ENCODE data around the gene POMT2. TPM values are rescaled to one million over a fixed set of nuclear protein-coding genes. Genes with fewer than 3 reads are reported as not detected.
A peak's percentile ranks its signal among the peaks of the same experiment; 100 is the strongest.

Gene POMT2
- polyA plus RNA-seq, 1 of the 3 experiments (the other 2 are of a cell fraction): 19.9 TPM

- H3K9ac ChIP-seq: no peak overlapping the region
- peak overlapping the region; percentile 49 to 76 for H3K27ac ChIP-seq (ENCODE audit: low read depth in 2 of 2, low read length in 1 of 2)
- H3K9me2 ChIP-seq: no peaks in the 10 kb centered on the region
- no peaks in the 10 kb centered on the region for H3K79me2 ChIP-seq (ENCODE audit: insufficient read depth)
- H3K27me3 ChIP-seq (ENCODE audit: insufficient read depth): no peaks in the 10 kb centered on the region
- POLR2A ChIA-PET: interaction anchor here (1.2 kb wide), 1 partner anchor 15 kb away, joined by 4 read pairs; the partner anchor contains the start of gene GSTZ1
- peaks cover 9 to 27% of the 10 kb centered on the region in 2 experiments for H3K36me3 ChIP-seq (replicated peaks in 1 of 2; ENCODE audit: control insufficient read depth in 1 of 2, insufficient read depth in 2 of 2, low read length in 1 of 2)
- H3K4me1 ChIP-seq (ENCODE audit: control insufficient read depth in 1 of 2, insufficient read depth in 2 of 2, low read depth in 1 of 2, low read length in 1 of 2): peaks cover 11 to 31% of the 10 kb centered on the region in 2 experiments
- peaks cover 24% of the 10 kb centered on the region for H3F3A ChIP-seq (replicated peaks; ENCODE audit: insufficient read depth)
- H3K9me3 ChIP-seq: no peaks in the 10 kb centered on the region
- no peak overlapping the region for H3K4me3 ChIP-seq (ENCODE audit: low read depth in 2 of 2, low read length in 1 of 2)
- CTCF ChIA-PET: interaction anchor here (0.7 to 2.3 kb wide), 3 partner anchors 9 to 431 kb away, joined by 3 to 40 read pairs (median 6); no protein-coding TSS in a partner anchor
- peak overlapping the region; percentile 66; the same call in 1 of the 2 replicates for H3K4me2 ChIP-seq
- no peak for DNase-seq
- no peak overlapping the region for H2AFZ ChIP-seq (ENCODE audit: low read depth)
- H4K20me1 ChIP-seq (ENCODE audit: insufficient read depth): peaks cover 3% of the 10 kb centered on the region
- TF ChIP-seq USF2 (IDR thresholded peaks at IDR 0.05; ENCODE audit: borderline replicate concordance, low read depth, low read length) (no peak), RXRA (IDR thresholded peaks at IDR 0.05; ENCODE audit: borderline replicate concordance, low read depth) (no peak), TCF12 (IDR thresholded peaks at IDR 0.05) (no peak), RCOR1 (IDR thresholded peaks at IDR 0.05; ENCODE audit: low read length) (no peak), MAX (IDR thresholded peaks at IDR 0.05; ENCODE audit: low read depth) (no peak), USF1 (IDR thresholded peaks at IDR 0.05; ENCODE audit: borderline replicate concordance, low read depth) (no peak), SIN3A (IDR thresholded peaks at IDR 0.05; ENCODE audit: borderline replicate concordance, low read depth, low read length) (no peak), FOXJ3 (CRISPR knock-in tag; IDR thresholded peaks at IDR 0.05) (no peak), IRF3 (IDR thresholded peaks at IDR 0.05; ENCODE audit: low read depth, low read length) (no peak), MEF2A (IDR thresholded peaks at IDR 0.05; ENCODE audit: borderline replicate concordance, low read depth) (no peak), YY1 (IDR thresholded peaks at IDR 0.05; ENCODE audit: low read depth) (no peak), NFIC (IDR thresholded peaks at IDR 0.05; ENCODE audit: borderline replicate concordance) (no peak), REST (IDR thresholded peaks at IDR 0.05; ENCODE audit: low read depth, low read length) (no peak), JUND (IDR thresholded peaks at IDR 0.05) (no peak), NRF1 (IDR thresholded peaks at IDR 0.05; ENCODE audit: low read depth, low read length) (no peak), GATA2 (CRISPR knock-in tag; IDR thresholded peaks at IDR 0.05) (no peak), ZBTB33 (IDR thresholded peaks at IDR 0.05; ENCODE audit: borderline replicate concordance, low read depth) (no peak), RAD21 (IDR thresholded peaks at IDR 0.05; ENCODE audit: low read length) (no peak)
- WGBS (ENCODE audit: low lambda C conversion rate): 85% methylated on average over 3 of the region's 3 CpGs
Measured at GRCh38 chr14:77306416-77306815, 14.3 kb downstream of the POMT2 start.

All from SK-N-SH (cell line).